Right renal cortex interstitium (tissue), 3 donors: ENCODE results near the gene IZUMO4. TPM values are rescaled to one million over a fixed set of nuclear protein-coding genes. Genes with fewer than 3 reads are reported as not detected.
"Not testable (repeated sequence)": the region's sequence is repeated elsewhere in the genome, so short reads cannot be mapped to it uniquely, and the experiment has no call there.

Experiments
- DNase-seq, 3 donors: peaks; one replicate each; pipeline ENCODE4 v3.0.0-alpha.2; 2013; ENCODE audit warnings: low read depth in 3 of 3, low spot score in 2 of 3
- polyA plus RNA-seq, 3 donors: library from polyadenylated mRNA; unstranded; fragments of 120-200 nt; gene quantifications; one replicate each; pipeline ENCODE4 v1.2.1, GENCODE V29; 2013; ENCODE audit not compliant: insufficient read length in 3 of 3

Gene IZUMO4
- polyA plus RNA-seq, 3 donors: 3.6 to 6.1 (median 5.7) TPM

DNA sequence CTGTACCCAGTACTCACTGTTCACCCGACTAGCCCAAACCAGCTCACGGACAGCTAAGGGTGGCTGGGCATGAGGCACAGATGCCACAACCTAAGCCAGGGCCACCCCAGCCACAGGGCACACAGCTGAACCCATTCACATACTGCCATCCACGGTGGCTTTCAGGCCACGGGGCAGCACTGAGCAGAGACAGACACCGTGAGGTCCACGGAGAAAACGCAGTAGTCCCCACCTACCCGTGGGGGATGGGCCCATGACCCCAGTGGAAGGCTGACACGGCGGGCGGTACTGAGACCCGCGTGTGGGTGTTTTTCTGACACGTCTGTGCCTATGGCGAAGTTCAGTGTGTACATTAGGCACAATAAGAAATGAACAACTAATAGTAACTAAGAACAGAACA lies 25.5 kb downstream of the IZUMO4 start:
- no peak for DNase-seq

DNA sequence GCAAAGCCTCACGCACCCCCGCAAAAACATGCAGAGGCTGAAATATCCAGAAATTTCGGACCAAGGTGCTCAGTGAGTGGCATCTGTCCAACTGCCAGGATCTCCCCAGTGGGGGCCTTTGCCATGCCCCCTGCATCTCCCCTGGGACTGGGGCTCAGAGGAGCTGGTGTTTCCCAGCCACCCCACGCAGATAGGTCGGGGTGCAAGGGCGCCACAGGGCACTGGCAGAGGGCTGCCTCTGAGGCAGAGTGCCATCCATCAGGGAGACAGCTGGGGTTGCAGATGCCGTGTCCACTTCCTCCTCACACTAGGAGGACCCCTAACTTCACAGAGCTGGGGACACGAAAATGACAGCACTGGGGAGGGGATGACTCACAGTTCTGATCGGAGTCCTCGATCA lies 26.3 kb downstream of the IZUMO4 start:
- DNase-seq: no peak

DNA sequence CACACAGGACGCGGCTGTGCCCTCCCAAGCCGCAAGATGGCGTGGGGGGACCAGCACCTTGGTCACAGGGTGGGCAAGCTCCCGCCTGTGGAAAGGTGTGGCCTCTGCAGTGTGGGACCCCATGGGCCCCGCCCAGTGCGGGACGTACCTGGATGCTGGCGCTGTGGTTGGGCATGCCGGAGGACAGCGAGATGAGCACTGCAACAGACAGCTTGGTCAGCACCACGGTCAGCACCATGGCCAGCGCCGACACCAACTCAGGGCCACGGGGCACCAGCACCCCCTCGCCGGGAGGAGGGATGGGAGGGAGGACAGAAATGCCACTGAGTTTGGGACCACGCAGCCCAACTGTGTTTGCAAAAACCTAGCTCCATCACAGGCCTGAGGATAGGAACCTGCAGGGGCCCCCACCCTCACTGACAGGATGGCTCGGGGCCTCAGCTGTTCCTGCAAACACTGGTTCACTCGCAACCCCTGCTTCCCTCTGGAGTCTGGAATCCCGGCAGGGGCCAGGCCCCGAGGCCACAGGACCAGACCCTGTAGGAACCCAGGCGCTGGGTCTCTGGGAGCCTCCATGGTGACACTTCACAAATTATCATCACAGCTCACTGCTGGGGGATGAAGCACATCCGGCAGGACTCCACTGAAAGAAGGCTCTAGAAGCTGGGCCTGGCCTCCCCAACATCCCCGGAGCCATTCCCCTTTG lies 27.1 kb downstream of the IZUMO4 start:
- DNase-seq: no peak

DNA sequence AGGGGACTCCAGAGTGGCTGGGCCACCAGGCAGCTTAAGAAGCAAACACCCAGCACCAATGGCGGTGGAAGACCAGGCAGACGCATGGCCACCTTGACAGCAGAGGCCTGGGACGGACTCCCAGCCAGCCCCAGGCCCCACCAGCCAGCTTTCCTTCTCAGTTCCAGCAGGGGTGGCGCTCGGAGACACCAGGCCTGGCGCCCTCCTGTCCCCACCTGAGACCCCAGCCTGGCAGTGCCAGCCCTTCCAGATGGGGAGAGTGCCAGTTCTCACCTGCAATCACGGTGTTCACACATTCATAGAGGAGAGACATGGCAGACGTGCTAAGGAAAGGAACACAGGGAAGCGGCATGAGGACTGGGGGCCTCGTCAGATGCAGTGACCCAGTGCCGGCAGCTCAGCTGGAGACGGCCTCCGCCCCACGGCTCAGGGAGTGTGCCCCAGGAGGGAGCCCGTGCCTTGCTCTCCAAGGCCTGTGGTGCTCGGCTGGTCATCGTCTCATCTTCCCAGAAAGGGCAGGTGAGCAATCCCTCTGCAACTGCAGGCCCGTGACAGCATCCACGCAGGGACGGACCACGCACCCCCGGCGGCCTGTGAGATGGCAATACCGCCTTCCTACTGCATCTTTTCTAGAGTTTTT lies 30.3 kb downstream of the IZUMO4 start:
- no peak for DNase-seq

DNA sequence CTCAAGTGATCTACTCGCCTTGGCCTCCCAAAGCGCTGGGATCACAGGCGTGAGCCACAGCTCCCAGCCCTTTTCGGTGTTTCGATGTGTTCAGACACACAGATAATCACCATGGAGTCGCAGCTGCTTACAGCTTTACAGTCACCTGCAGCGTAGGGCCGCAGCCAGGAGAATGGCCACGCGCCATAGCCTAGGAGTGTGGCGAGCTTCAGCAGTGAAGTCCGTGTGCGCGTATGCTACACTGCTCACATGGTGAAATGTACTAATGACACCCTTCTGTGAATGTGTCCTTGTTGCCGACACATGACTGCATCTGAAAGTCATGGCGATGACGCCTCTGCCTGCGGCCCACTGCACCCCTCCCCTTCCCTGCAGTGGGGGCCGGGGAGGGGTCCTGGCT lies 31.0 kb downstream of the IZUMO4 start:
- no peak for DNase-seq

GRCh38 chr19:2128252-2128651 lies 31.5 kb downstream of the IZUMO4 start:
- DNase-seq: not testable (repeated sequence)

- DNase-seq: no peak
Measured at GRCh38 chr19:2129022-2129421, 32.3 kb downstream of the IZUMO4 start.

GRCh38 chr19:2129486-2129885 lies 32.8 kb downstream of the IZUMO4 start:
- DNase-seq: no peak

DNA sequence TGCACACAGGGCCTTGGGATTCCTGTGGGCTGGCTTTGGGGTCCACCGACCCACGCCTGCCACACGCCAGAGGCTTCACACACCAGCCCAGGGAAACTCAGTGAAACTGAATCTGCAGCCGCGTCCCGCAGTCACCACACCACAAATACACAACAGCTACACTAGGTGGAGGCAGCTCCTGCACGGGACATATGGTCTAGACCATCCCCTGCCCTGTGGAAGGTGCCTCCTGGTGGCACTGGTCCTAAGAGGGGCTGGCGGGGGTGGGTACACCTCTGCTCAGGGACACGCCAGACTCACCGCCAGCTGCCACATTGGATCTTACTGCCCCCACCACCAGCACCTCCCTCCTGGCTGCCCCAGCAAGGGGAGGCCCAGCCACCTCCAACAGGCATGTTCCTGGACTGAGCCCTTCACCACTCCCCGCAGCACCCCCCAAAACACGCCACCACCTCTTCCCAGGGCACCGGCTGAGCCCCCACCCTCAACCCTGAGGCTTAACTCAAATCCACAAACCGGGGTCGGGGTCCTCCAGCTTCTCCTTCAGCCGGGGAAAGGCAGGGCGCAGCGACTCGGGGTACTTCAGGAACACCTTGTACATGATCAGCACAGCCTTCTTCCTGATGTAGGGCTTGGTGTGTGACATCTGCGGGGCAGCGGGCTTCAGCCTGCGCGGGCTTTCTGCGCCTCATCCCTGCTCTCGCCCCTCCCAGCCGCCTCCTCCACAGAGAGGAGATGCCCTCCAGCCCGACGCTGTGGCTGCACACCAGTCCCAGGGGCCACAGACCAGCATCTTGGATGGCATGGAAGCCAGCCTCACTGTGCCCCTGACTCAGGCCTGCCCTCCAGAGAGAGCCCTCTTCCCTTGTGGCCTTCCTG lies 33.4 kb downstream of the IZUMO4 start:
- DNase-seq: no peak

GRCh38 chr19:2131012-2131975 lies 34.6 kb downstream of the IZUMO4 start:
- not testable (repeated sequence) for DNase-seq

GRCh38 chr19:2132191-2132590 lies 35.5 kb downstream of the IZUMO4 start:
- DNase-seq: no peak

DNA sequence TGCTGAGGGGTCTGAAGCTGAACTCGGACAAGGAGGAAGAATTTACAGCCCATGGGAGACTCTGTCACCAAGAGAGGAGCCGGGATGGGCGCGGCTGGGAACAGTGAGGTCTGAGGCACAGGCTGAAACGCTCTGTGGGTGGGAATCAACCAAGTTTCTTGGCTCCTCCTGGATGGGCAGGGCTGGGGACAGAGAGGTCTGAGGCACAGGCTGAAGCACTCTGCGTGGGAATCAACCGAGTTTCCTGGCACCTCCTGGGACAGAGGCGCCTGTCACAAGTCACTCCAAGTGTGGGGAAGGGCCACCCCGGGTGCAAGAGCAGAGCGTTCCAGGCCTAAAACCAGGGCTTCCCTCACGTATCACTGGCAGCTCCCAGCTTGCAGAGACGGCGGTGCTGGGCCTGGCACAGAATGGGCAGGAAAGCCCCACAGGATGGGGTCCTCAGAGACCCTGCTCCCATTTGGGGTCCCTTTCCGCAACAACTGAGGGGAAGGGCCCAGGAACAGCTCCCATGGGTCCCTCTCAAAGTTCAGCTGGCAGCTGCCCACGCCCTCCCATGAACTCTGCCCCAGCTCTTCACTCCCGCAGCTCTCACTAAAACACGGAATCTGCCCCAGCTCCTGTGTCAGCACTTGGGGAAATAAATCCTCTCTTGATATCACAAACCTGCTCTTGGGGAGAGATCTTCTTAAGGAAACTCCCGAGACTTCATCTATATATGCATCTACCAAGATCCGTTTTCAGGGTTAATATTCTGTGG lies 36.2 kb downstream of the IZUMO4 start:
- DNase-seq: no peak

GRCh38 chr19:2135474-2136402 lies 39.0 kb downstream of the IZUMO4 start:
- DNase-seq: no peak

DNA sequence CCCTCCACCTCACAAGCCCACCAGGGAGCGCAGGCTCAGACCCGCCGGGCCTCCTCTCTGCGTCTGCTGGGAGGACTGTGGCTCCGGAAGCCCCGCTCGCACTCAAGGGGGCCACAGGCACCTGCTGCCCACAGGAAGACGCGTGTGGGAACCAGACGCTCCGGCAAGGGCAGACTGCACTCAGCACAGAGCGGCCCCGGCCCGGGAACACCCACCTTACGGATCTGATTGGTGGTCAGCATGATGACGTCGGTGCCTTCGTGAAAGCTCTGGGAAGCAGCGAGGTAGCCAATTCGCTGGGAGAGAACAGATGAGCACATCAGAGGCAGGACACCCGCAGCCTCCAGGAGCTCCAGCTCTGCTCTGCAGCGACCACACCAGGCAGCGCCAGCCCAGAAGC lies 40.1 kb downstream of the IZUMO4 start:
- DNase-seq: no peak

DNA sequence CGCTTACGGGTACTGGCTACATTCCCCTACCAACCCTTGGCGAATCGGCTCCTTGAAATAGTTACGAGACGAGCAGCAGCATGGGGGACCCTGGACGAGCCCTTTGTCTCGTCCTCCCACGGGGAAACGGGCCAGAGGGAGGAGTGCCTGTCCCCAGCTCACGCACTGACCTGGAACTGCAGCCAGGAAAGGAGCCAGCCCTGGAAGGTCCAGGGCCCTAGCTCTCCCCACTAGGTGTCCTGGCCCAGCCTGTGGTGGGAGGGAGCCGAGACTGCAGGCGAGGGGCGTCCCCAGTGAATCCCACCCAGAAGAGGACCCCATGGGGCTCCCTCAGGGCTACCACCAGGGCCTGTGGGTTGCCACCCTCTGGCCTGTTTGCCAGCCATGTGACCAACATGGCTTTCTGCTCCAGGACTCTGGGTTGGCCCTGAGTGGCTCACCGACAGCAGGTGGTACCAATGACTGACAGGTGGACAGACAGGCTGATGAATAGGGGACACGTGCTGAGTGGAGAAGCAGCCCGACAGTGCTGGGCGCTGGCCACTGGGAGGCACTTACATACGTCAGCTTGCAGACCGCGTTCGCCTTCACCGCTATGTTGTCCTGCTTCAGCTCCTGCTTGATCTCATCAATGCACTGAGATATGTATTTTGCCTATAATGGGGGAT lies 41.5 kb downstream of the IZUMO4 start:
- DNase-seq: no peak

DNA sequence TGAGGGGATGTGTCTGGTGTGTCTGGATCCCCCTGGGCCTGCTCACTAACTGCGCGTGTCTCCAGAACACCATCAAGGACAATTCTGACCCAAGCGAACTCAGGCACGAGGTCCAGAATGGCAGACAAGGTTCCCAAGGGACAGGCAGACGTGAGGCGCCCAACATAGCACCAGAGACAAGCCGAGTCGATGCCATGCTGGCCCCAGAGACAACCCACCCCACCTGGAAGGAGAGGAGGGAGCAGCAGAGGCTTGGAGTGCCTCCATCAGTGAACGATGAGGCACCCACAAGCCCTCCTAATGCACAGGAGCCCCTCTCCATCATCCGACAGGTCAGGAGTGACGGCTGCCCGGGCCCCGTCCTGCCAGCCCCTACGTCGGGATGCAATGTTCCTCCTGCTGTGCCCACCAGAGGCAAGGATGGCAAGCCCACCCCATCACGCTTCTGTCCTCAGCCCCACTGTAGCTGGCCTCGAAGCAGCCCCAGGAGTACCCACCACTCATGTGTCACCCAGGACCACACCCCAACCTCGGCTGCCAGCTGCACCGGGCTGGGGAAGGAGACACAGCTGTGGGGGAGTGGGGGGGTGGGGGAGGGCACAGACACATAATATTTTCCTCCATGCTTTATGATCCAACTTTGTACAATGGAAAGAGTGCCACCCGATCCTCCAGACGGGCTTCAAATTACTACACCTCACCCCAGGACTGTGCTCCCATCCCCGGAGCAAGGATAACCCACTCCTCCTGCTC lies 42.8 kb downstream of the IZUMO4 start:
- DNase-seq: no peak

DNA sequence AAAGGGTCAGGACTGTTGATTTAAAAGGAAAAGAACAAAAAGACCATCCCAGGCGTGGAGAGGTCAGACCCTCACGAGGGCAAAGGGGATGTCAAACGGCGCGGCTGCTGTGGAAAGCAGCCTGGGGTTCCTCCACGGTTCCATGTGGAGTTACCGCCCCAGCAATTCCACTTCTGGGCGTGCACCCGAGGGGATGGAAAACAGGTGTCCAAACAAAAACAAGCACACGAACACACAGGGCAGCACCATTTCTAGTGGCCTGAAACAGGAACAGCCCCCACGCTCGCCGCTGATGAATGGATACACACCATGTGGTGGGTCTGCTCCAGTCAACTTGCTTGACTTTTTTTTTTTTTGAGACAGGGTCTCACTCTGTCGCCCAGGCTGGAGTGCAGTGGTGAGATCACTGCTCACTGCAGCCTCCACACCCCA lies 43.4 kb downstream of the IZUMO4 start:
- DNase-seq: no peak
